Astrocyte of the cerebellum (primary cell): ENCODE results near the gene DPM2.

Experiments
- DNase-seq: peaks from one replicate; pipeline ENCODE4 v3.0.0-alpha.2; 2011; ENCODE audit warnings: low read depth
- H3K4me3 ChIP-seq: 2 replicates; pipeline ENCODE4 v1.5.1; 2011; ENCODE audit warnings: mild to moderate bottlenecking, low read depth, low read length, moderate library complexity
- in situ Hi-C: cut with HindIII; loops from 2 replicates; pipeline ENCODE4 v1.10.0; 2017; ENCODE audit warnings: low sequenced_read_pairs
- TF ChIP-seq, protein P1 (sequence below): IDR thresholded peaks from 2 replicates; pipeline ENCODE4 v1.5.1; 2012; ENCODE audit warnings: low read length, low read depth, moderate library complexity, mild to moderate bottlenecking; ENCODE audit errors: missing control alignments

The DPM2 gene

DNA sequence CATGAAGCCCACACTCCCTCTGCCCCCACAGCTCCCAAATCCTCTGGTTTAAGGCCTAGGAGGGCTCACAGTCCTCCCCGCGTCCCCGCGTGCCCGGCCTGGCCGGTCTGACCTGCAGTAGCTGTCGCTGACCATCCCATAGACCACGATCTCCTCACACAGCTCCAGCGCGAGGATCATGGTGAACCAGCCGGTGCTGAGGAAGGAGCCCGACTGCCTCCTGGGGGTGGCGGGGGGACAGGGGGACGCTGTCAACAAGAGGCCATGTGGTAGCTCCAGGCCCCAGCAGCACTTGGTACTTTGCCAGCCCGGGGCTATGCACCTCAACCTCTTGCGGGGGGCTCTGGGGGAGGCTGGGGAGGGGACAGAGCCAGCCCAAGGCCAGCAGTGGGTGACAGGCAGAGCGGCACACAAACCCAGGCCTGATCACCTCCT is 27.8 kb downstream of the DPM2 start:
- in situ Hi-C loops: no loop called here
- TF ChIP-seq, protein P1, sequence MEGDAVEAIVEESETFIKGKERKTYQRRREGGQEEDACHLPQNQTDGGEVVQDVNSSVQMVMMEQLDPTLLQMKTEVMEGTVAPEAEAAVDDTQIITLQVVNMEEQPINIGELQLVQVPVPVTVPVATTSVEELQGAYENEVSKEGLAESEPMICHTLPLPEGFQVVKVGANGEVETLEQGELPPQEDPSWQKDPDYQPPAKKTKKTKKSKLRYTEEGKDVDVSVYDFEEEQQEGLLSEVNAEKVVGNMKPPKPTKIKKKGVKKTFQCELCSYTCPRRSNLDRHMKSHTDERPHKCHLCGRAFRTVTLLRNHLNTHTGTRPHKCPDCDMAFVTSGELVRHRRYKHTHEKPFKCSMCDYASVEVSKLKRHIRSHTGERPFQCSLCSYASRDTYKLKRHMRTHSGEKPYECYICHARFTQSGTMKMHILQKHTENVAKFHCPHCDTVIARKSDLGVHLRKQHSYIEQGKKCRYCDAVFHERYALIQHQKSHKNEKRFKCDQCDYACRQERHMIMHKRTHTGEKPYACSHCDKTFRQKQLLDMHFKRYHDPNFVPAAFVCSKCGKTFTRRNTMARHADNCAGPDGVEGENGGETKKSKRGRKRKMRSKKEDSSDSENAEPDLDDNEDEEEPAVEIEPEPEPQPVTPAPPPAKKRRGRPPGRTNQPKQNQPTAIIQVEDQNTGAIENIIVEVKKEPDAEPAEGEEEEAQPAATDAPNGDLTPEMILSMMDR: no peak
- H3K4me3 ChIP-seq: no peak overlapping the region
- no peak for DNase-seq

DNA sequence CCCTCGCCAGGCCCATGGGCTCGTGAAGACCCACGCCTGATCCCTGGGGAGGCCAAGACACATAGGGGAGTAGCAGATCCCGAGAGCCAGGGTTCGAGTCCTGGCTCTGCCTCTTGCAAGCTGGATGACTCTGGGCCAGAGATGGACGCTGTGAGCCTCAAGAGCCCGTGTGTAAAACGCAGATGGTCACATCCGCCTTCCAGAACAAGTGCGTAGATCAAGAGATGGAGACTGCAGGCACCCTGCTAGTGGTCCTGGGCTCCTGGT is 29.1 kb downstream of the DPM2 start:
- in situ Hi-C loops: no loop called here
- no peak overlapping the region for H3K4me3 ChIP-seq
- TF ChIP-seq, protein P1: no peak
- no peak for DNase-seq

DNA sequence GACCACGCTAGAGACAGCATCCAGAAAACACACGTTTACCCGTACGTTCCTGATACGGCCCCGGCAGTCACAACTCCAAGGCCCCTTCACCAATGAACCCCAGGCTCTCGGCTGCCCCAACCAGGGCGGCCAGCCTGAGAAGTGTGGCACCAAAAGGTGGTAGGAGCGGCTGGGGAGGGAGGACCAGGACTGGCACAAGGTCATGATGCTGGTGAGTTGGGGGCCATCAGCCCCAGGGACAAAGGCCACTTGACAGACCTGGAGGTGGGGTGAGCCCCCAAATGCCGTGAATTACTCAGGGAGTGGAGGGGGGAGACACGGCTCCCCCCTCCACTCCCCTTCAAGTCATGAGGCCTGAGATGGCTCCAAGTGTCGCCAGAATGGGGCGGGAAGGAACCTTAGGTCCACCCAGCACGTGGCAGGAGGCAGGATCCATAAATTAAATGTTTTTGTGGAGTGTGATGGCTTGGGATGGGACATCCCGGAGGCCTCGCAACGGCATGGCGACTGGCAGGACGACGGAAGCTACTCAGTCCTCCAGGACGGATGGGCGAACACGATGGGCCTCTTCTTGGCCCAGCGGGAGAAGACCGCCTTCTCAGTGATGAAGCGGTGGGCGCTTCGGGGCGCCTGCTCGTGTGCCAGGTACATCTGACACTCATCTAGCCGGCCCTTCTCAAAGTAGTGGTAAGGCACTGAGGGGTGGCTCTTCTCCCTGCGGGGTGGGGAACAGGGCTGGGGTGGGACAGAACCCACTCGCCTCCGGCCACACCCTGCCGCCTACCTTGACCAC is 29.6 kb downstream of the DPM2 start:
- in situ Hi-C loops: no loop called here
- DNase-seq: no peak
- no peak overlapping the region for H3K4me3 ChIP-seq
- TF ChIP-seq, protein P1: no peak

DNA sequence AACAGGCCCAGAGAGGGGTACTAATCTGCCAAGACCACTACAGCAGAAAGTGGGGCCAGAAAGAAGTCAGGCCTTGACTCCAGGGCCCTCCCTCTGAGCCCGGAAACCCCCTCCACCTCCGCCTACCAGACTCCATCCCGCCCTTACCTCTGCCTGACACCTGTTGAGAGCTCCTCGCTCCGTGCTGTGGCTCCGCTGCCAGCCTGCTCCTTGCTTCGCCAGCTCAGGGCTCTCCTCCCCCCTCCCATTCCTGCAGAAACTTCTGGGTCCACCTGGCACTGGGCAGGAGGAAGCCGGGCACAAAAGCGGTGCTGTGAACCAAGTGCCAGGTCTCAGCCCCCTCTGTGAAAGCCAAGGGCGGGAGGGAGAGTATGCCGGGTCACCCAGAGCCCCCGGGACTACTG is 31.9 kb downstream of the DPM2 start:
- in situ Hi-C loops: no loop called here
- no peak for DNase-seq
- TF ChIP-seq, protein P1: no peak
- H3K4me3 ChIP-seq: no peak overlapping the region

DNA sequence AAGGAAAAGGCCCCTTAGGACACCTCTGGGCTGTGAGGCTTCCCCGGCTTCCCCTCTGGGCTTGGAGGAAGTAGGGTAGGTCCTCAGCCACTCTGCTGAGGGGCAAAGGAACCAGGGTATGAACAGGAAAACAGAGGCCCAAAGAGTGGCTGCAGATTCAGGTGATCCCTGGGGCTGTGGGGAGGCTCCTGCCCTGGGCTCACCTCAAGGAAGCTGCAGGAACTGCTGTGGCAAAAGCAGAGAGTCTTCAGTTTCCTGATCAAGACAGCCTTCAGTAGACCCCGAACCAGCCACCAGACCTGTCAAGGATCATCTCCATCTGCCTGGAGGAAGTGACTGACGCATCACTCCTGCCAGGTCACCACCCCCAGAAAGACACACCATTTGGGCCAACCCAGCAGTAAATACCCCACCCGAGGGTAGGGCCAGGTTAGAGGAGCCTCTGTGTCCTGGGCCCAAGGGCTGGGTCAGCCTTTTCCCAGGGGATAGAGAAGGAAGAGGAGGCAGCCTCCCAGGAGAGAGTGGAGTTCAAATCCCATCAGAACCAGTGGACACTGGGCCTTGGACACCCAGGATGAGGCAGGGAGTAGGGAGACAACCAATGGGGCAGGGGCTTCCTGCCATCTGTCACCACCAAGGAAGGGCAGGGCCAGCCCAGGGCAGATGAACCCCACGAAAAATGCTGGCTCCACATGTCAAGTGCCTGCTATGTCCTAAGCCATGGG is 32.5 kb downstream of the DPM2 start:
- no peak for DNase-seq
- in situ Hi-C loops: no loop called here
- H3K4me3 ChIP-seq: no peak overlapping the region
- TF ChIP-seq, protein P1: no peak

DNA sequence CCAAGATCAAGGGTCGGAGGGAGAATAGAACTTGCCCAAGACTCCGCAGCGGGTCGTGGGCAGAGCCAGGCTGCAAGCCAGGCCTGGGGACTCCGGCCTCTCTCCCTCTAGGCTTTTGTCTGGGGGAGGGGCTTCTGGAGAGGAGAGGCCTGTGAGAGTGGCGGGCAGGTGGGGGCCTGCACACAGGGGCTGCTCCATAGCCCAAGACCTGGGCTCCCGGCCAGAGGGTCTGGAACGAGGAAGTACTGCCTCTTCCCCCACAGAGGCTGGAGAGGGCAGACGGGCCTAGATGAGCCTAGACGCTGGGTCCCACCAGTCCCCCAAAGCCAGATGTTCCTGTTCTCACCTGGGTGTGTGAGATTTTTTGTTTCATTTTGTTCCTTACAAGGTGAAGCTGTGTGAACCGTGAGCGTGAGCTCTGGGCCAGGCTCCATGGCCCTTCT is 33.1 kb downstream of the DPM2 start:
- DNase-seq: no peak
- TF ChIP-seq, protein P1: no peak
- no peak overlapping the region for H3K4me3 ChIP-seq
- in situ Hi-C loops: no loop called here
